HepG2 (cell line): ENCODE measurements around the gene MRPS14. TPM values are rescaled to one million over a fixed set of nuclear protein-coding genes. Genes with fewer than 3 reads are reported as not detected.

Source experiments
- IKZF4 ChIP-seq: sonication (generic); formaldehyde crosslinking; IDR thresholded peaks from 2 replicates; pipeline ENCODE4 v1.5.1; 2020; ENCODE audit warnings: borderline replicate concordance, mild to moderate bottlenecking, low read depth, missing genetic modification reagents; ENCODE audit errors: not compliant biosample characterization
- MED13 ChIP-seq: sonication (generic); formaldehyde crosslinking; IDR thresholded peaks from 2 replicates; pipeline ENCODE4 v1.5.0; 2020; ENCODE audit warnings: missing genetic modification reagents
- NFKB2 ChIP-seq: sonication (generic); formaldehyde crosslinking; IDR thresholded peaks from 2 replicates; pipeline ENCODE4 v1.4.0; 2020; ENCODE audit warnings: missing genetic modification reagents, borderline replicate concordance
- ONECUT2 ChIP-seq: sonication (generic); formaldehyde crosslinking; IDR thresholded peaks from 2 replicates; pipeline ENCODE4 v1.4.0; 2020; ENCODE audit warnings: missing genetic modification reagents
- PHF5A ChIP-seq: IDR thresholded peaks from one replicate; pipeline ENCODE4 v1.6.1; 2018; ENCODE audit warnings: low read depth, missing genetic modification reagents; ENCODE audit not compliant: unreplicated experiment
- SALL1 ChIP-seq: sonication (generic); formaldehyde crosslinking; IDR thresholded peaks from 2 replicates; pipeline ENCODE4 v1.8.0; 2022; ENCODE audit warnings: mild to moderate bottlenecking, missing genetic modification reagents
- SIX4 ChIP-seq: sonication (generic); formaldehyde crosslinking; IDR thresholded peaks from 2 replicates; pipeline ENCODE4 v1.4.0; 2020; ENCODE audit warnings: missing genetic modification reagents
- SP1 ChIP-seq, 2 experiments: fragments of 450-650 bp in 1 of 2; sonication (generic) in 1 of 2; formaldehyde crosslinking in 1 of 2; IDR thresholded peaks; 2 replicates each; pipeline versions ENCODE4 v1.4.0 to v1.6.1; 2016 to 2020; ENCODE audit warnings: missing genetic modification reagents in 1 of 2
- SP5 ChIP-seq: IDR thresholded peaks from 2 replicates; pipeline ENCODE4 v1.6.1; 2016; ENCODE audit warnings: low read depth, borderline replicate concordance
- TSC22D2 ChIP-seq: sonication (generic); formaldehyde crosslinking; IDR thresholded peaks from 2 replicates; pipeline ENCODE4 v1.5.1; 2020; ENCODE audit warnings: missing genetic modification reagents, mild to moderate bottlenecking, borderline replicate concordance
- ZBTB42 ChIP-seq: sonication (generic); formaldehyde crosslinking; IDR thresholded peaks from 2 replicates; pipeline ENCODE4 v1.5.0; 2020; ENCODE audit warnings: mild to moderate bottlenecking, missing genetic modification reagents
- ZBTB46 ChIP-seq: sonication (generic); formaldehyde crosslinking; IDR thresholded peaks from 2 replicates; pipeline ENCODE4 v1.4.0; 2020; ENCODE audit warnings: mild to moderate bottlenecking, missing genetic modification reagents, borderline replicate concordance
- ZNF230 ChIP-seq: sonication (generic); formaldehyde crosslinking; IDR thresholded peaks from 2 replicates; pipeline ENCODE4 v1.4.0; 2020; ENCODE audit warnings: mild to moderate bottlenecking, missing genetic modification reagents
- ZNF547 ChIP-seq: sonication (generic); formaldehyde crosslinking; IDR thresholded peaks from 2 replicates; pipeline ENCODE4 v1.5.1; 2020; ENCODE audit warnings: mild to moderate bottlenecking, missing genetic modification reagents
- ZNF724P ChIP-seq: sonication (generic); formaldehyde crosslinking; IDR thresholded peaks from 2 replicates; pipeline ENCODE4 v1.8.0; 2022; ENCODE audit warnings: missing genetic modification reagents, borderline replicate concordance
- ZNF781 ChIP-seq: sonication (generic); formaldehyde crosslinking; IDR thresholded peaks from 2 replicates; pipeline ENCODE4 v1.5.1; 2020; ENCODE audit warnings: borderline replicate concordance, mild to moderate bottlenecking, missing genetic modification reagents; ENCODE audit errors: not compliant biosample characterization
- ZSCAN9 ChIP-seq: IDR thresholded peaks from 2 replicates; pipeline ENCODE4 v1.6.1; 2016; ENCODE audit warnings: borderline replicate concordance
- polyA plus RNA-seq, 8 experiments: library from polyadenylated mRNA; depleted of rRNA in 3 of 8; stranded (reverse) in 7 of 8; unstranded in 1 of 8; fragments of >200 nt; fragmentation: Illumina TruSeq in 4 of 8; extraction: Trizol in 4 of 8; gene quantifications; 2 replicates each; pipeline versions ENCODE4 v1.2.1 to v1.2.3, GENCODE V29; 2011 to 2016; ENCODE audit warnings: low read depth in 4 of 8, missing spikeins in 1 of 8, mixed read lengths in 1 of 8; ENCODE audit not compliant: insufficient read depth in 1 of 8
- total RNA-seq, 5 experiments: library from RNA; depleted of rRNA; stranded (reverse); fragments of >200 nt; fragmentation: Illumina TruSeq; extraction: Trizol; gene quantifications; 2 replicates each; pipeline ENCODE4 v1.2.3, GENCODE V29; 2016; ENCODE audit warnings: low read depth in 1 of 5
- TF ChIP-seq, protein P1 (sequence below): sonication (generic); formaldehyde crosslinking; IDR thresholded peaks from 2 replicates; pipeline ENCODE4 v1.5.0; 2020; ENCODE audit warnings: missing genetic modification reagents
- TF ChIP-seq, protein P2 (sequence below): sonication (generic); formaldehyde crosslinking; IDR thresholded peaks from 2 replicates; pipeline ENCODE4 v1.4.0; 2020; ENCODE audit warnings: mild to moderate bottlenecking, missing genetic modification reagents
- TF ChIP-seq, protein P3 (sequence below): sonication (generic); formaldehyde crosslinking; IDR thresholded peaks from 2 replicates; pipeline ENCODE4 v1.5.0; 2020; ENCODE audit warnings: missing genetic modification reagents

The MRPS14 gene
- total and polyA plus RNA-seq, 2 of the 13 experiments (the other 11 are each of a cell fraction or from before 2014, with no cell fraction given), result 36.6 to 43.2 TPM

DNA sequence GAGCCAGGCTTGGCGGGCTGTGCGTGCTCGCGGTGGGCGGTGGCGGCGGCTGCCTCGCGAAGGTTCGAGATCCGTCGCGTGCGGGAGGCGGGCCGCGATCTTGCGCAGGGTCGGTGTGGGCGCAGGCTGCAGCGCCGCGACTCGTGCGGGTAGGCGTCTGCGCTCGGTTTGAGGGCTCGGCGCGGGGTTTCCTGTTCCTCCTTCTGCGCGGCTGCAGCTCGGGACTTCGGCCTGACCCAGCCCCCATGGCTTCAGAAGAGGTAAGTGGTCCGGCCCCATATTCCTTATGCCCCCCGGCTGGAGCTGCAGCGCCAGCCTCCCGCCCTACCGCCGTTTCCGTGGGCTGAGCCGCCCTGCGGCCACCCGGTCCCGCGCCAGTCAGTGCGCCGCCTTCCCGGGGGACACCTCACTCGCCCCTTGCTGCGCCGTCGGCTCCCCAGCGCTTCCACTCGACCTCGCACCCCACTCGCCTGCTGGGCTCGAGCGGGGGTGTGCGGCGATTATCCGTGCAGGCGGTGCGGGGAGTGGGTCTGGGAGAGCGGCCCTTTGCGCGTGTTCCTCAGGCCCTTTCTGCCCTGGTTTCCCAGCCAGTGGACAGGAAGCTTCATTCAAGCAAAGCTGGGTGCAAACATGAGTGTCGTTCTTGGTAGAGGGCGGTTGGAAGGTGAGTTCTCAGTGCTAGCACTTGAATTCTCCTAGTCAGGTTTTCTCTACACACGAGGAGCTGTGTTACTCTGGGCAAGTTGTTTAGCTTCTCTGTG, 23.1 kb downstream of the MRPS14 start, which contains the start of gene CACYBP (continued):
- TF ChIP-seq NFKB2 (CRISPR knock-in tag), result peak; percentile 97
- TF ChIP-seq ZBTB46, result 0 out of 2 replicates have a peak, but pooled peaks have one; percentile 31
- TF ChIP-seq SALL1, result peak; percentile 90
- peak; percentile 74; the same call in 1 of the 2 replicates for TF ChIP-seq ZSCAN9 (CRISPR knock-in tag)
- peak; percentile 79 for TF ChIP-seq ZBTB42
- TF ChIP-seq TSC22D2 (CRISPR knock-in tag), result peak; percentile 18; the same call in 1 of the 2 replicates
- TF ChIP-seq MED13 (CRISPR knock-in tag), result peak; percentile 65; the same call in 1 of the 2 replicates
- peak; percentile 85 for TF ChIP-seq SP5
- no peak for TF ChIP-seq SP1 (IDR thresholded peaks at IDR 0.05)
- peak; percentile 81 for TF ChIP-seq SP1 (CRISPR knock-in tag; IDR thresholded peaks at IDR 0.05)
- TF ChIP-seq, protein P1, sequence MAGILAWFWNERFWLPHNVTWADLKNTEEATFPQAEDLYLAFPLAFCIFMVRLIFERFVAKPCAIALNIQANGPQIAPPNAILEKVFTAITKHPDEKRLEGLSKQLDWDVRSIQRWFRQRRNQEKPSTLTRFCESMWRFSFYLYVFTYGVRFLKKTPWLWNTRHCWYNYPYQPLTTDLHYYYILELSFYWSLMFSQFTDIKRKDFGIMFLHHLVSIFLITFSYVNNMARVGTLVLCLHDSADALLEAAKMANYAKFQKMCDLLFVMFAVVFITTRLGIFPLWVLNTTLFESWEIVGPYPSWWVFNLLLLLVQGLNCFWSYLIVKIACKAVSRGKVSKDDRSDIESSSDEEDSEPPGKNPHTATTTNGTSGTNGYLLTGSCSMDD (CRISPR knock-in tag), result peak; percentile 13; the same call in 1 of the 2 replicates
- peak; percentile 43 for TF ChIP-seq ZNF781 (CRISPR knock-in tag)
- peak; percentile 76; the same call in 1 of the 2 replicates for TF ChIP-seq ZNF547
- TF ChIP-seq SIX4, result no peak; the same call in 1 of the 2 replicates
- no peak for TF ChIP-seq PHF5A
- peak; percentile 84 for TF ChIP-seq ZNF724P (CRISPR knock-in tag)
- TF ChIP-seq, protein P2, sequence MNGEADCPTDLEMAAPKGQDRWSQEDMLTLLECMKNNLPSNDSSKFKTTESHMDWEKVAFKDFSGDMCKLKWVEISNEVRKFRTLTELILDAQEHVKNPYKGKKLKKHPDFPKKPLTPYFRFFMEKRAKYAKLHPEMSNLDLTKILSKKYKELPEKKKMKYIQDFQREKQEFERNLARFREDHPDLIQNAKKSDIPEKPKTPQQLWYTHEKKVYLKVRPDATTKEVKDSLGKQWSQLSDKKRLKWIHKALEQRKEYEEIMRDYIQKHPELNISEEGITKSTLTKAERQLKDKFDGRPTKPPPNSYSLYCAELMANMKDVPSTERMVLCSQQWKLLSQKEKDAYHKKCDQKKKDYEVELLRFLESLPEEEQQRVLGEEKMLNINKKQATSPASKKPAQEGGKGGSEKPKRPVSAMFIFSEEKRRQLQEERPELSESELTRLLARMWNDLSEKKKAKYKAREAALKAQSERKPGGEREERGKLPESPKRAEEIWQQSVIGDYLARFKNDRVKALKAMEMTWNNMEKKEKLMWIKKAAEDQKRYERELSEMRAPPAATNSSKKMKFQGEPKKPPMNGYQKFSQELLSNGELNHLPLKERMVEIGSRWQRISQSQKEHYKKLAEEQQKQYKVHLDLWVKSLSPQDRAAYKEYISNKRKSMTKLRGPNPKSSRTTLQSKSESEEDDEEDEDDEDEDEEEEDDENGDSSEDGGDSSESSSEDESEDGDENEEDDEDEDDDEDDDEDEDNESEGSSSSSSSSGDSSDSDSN, result peak; percentile 86
- peak; percentile 98 for TF ChIP-seq ZNF230 (CRISPR knock-in tag)
- TF ChIP-seq ONECUT2, result peak; percentile 44; the same call in 1 of the 2 replicates
- TF ChIP-seq, protein P3, sequence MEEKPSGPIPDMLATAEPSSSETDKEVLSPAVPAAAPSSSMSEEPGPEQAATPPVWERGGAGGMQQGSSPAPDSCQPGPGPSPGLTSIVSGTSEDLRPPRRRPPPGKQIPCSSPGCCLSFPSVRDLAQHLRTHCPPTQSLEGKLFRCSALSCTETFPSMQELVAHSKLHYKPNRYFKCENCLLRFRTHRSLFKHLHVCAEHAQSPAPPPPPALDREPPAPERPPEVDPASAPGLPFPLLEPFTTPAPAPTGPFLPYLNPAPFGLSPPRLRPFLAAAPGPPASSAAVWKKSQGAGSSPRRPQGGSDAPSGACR (CRISPR knock-in tag), result peak; percentile 78
- peak; percentile 70 for TF ChIP-seq IKZF4
